HEK293 (cell line): ENCODE measurements around the gene HMMR.

Experiments used
- CTCF ChIA-PET: fragments of 350-600 bp; formaldehyde crosslinking; extraction: SDS; loops from one replicate; lab custom pipeline; 2021; ENCODE audit warnings: antibody characterized with exemption; lab: Yijun Ruan, JAX
- POLR2A ChIA-PET: fragments of 300-600 bp; formaldehyde crosslinking; extraction: SDS; loops from one replicate; lab custom pipeline; 2020; ENCODE audit warnings: antibody characterized with exemption, inconsistent platforms; lab: Yijun Ruan, JAX
- H3K27ac ChIP-seq: fragments of 200-500 bp; sonication (Bioruptor generic); 2 replicates; pipeline ENCODE4 v1.5.1; 2014; ENCODE audit warnings: low read depth, low read length, control low read depth, inconsistent platforms; ENCODE audit errors: extremely low read depth
- H3K36me3 ChIP-seq, 2 experiments: fragments of 200-500 bp in 1 of 2; sonication (Bioruptor generic) in 1 of 2; 1 replicate in 1 of 2; 2 replicates in 1 of 2; pipeline ENCODE4 v1.5.1; 2014 to 2017; ENCODE audit warnings: inconsistent platforms in 2 of 2, low read length in 2 of 2; ENCODE audit not compliant: control insufficient read depth in 2 of 2, insufficient read depth in 1 of 2
- H3K4me1 ChIP-seq: fragments of 200-500 bp; sonication (Bioruptor generic); 2 replicates; pipeline ENCODE4 v1.5.1; 2014; ENCODE audit warnings: mild to moderate bottlenecking, low read length, inconsistent platforms; ENCODE audit not compliant: control insufficient read depth, insufficient read depth
- H3K4me3 ChIP-seq: 2 replicates; pipeline ENCODE4 v1.5.1; 2011; ENCODE audit warnings: low read depth, mild to moderate bottlenecking, control low read depth, low read length, moderate library complexity
- H3K9me3 ChIP-seq: fragments of 200-500 bp; sonication (Bioruptor generic); 2 replicates; pipeline ENCODE4 v1.5.1; 2014; ENCODE audit warnings: low read depth, low read length, inconsistent platforms; ENCODE audit not compliant: control insufficient read depth, insufficient read depth
- INSM2 ChIP-seq: fragments of 450-650 bp; formaldehyde crosslinking; IDR thresholded peaks from 2 replicates; pipeline ENCODE4 v1.5.1; 2016; ENCODE audit warnings: missing biosample characterization, missing genetic modification characterization
- ZBTB17 ChIP-seq: fragments of 450-650 bp; formaldehyde crosslinking; IDR thresholded peaks from 2 replicates; pipeline ENCODE4 v1.5.1; 2016; ENCODE audit warnings: missing biosample characterization, missing genetic modification characterization
- ZNF140 ChIP-seq: fragments of 450-650 bp; formaldehyde crosslinking; IDR thresholded peaks from 2 replicates; pipeline ENCODE4 v1.5.1; 2016; ENCODE audit warnings: missing biosample characterization, missing genetic modification characterization
- ZNF23 ChIP-seq: fragments of 450-650 bp; formaldehyde crosslinking; IDR thresholded peaks from 2 replicates; pipeline ENCODE4 v1.5.1; 2016; ENCODE audit warnings: missing biosample characterization, missing genetic modification characterization, borderline replicate concordance
- ZNF48 ChIP-seq: fragments of 450-650 bp; formaldehyde crosslinking; IDR thresholded peaks from 2 replicates; pipeline ENCODE4 v1.5.1; 2016; ENCODE audit warnings: missing biosample characterization, missing genetic modification characterization
- ZNF514 ChIP-seq: fragments of 450-650 bp; formaldehyde crosslinking; IDR thresholded peaks from 2 replicates; pipeline ENCODE4 v1.5.1; 2016; ENCODE audit warnings: missing biosample characterization, missing genetic modification characterization
- ZNF610 ChIP-seq: fragments of 450-650 bp; formaldehyde crosslinking; IDR thresholded peaks from 2 replicates; pipeline ENCODE4 v1.5.1; 2016; ENCODE audit warnings: missing biosample characterization, missing genetic modification characterization, borderline replicate concordance
- ZNF624 ChIP-seq: fragments of 450-650 bp; formaldehyde crosslinking; IDR thresholded peaks from 2 replicates; pipeline ENCODE4 v1.5.1; 2017; ENCODE audit warnings: missing biosample characterization, missing genetic modification characterization
- ZNF76 ChIP-seq: fragments of 450-650 bp; formaldehyde crosslinking; IDR thresholded peaks from 2 replicates; pipeline ENCODE4; 2016; ENCODE audit warnings: low read depth, missing biosample characterization, missing genetic modification characterization, borderline replicate concordance
- ZNF785 ChIP-seq: fragments of 450-650 bp; formaldehyde crosslinking; IDR thresholded peaks from 2 replicates; pipeline ENCODE4 v1.5.1; 2016; ENCODE audit warnings: missing biosample characterization, missing genetic modification characterization
- TF ChIP-seq, protein P1 (sequence below): fragments of 450-650 bp; formaldehyde crosslinking; IDR thresholded peaks from 2 replicates; pipeline ENCODE4 v1.5.1; 2016; ENCODE audit warnings: missing biosample characterization, missing genetic modification characterization, borderline replicate concordance
- TF ChIP-seq, protein P2 (sequence below): fragments of 450-650 bp; formaldehyde crosslinking; IDR thresholded peaks from 2 replicates; pipeline ENCODE4 v1.5.1; 2016; ENCODE audit warnings: missing biosample characterization, missing genetic modification characterization
- TF ChIP-seq, protein P3 (sequence below): sonication (generic); formaldehyde crosslinking; IDR thresholded peaks from 2 replicates; pipeline ENCODE4 v1.8.1; 2022; ENCODE audit warnings: mild to moderate bottlenecking, moderate library complexity, missing genetic modification reagents

Gene HMMR

DNA sequence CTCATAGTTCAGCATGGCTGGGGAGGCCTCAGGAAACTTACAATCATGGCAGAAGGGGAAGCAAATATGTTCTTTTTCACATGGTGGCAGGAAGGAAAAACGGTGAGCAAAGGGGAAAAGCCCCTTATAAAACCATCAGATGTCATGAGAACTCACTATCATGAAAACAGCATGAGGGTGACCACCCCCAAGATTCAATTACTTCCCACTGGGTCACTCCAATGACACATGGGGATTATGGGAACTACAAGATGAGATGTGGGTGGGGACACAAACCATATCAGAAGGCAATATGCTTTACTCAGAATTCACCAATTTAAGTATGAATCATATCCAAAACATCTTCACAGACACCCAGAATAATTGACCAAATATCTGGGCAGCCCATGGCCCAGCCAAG lies 64.7 kb downstream of the HMMR start:
- POLR2A ChIA-PET, result no interaction called here
- CTCF ChIA-PET, result no interaction called here

DNA sequence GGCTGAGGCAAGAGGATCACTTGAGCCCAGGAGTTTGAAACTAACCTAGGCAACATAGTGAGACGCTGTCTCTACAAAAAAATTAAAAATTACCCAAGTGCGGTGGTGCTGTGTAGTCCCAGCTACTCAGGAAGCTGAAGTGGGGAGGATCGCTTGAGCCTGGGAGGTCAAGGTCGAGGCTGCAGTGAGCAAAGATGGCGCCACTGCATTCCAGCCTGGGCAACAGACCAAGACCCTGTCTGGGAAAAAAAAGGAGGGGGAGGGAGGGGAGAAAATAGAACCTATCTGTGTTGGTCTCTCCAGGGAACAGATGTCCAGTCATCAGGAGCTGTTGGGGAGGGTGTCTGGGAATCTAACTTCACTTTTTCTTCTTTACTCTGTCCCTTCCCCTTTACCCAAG lies 69.3 kb downstream of the HMMR start:
- POLR2A ChIA-PET, result no interaction called here
- Histone ChIP-seq H3K27ac (no peak overlapping the region), H3K4me3 (no peak overlapping the region), H3K9me3 (no peaks in the 10 kb centered on the region), H3K36me3 (no peaks in the 10 kb centered on the region), H3K4me1 (peaks cover 13% of the 10 kb centered on the region)
- TF ChIP-seq, protein P1, sequence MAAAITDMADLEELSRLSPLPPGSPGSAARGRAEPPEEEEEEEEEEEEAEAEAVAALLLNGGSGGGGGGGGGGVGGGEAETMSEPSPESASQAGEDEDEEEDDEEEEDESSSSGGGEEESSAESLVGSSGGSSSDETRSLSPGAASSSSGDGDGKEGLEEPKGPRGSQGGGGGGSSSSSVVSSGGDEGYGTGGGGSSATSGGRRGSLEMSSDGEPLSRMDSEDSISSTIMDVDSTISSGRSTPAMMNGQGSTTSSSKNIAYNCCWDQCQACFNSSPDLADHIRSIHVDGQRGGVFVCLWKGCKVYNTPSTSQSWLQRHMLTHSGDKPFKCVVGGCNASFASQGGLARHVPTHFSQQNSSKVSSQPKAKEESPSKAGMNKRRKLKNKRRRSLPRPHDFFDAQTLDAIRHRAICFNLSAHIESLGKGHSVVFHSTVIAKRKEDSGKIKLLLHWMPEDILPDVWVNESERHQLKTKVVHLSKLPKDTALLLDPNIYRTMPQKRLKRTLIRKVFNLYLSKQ (tag by site-specific recombination), result no peak
- TF ChIP-seq, protein P2, sequence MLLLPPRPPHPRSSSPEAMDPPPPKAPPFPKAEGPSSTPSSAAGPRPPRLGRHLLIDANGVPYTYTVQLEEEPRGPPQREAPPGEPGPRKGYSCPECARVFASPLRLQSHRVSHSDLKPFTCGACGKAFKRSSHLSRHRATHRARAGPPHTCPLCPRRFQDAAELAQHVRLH (tag by site-specific recombination), result no peak
- CTCF ChIA-PET, result interaction anchor here (0.7 kb wide), 1 partner anchor 31 kb away, joined by 4 read pairs; no protein-coding TSS in a partner anchor

More for the DNA sequence above, 64.7 kb downstream of the HMMR start:
- no peak overlapping the region for H3K4me3 ChIP-seq
- peaks cover 4 to 8% of the 10 kb centered on the region in 2 experiments; a peak in 2 of 3 replicates for H3K36me3 ChIP-seq
- no peaks in the 10 kb centered on the region for H3K9me3 ChIP-seq
- H3K27ac ChIP-seq, result no peak overlapping the region
- no peaks in the 10 kb centered on the region for H3K4me1 ChIP-seq
- TF ChIP-seq ZNF785 (tag by site-specific recombination), result no peak
- TF ChIP-seq ZNF76 (tag by site-specific recombination), result no peak
- no peak for TF ChIP-seq INSM2 (tag by site-specific recombination)
- TF ChIP-seq, protein P3, sequence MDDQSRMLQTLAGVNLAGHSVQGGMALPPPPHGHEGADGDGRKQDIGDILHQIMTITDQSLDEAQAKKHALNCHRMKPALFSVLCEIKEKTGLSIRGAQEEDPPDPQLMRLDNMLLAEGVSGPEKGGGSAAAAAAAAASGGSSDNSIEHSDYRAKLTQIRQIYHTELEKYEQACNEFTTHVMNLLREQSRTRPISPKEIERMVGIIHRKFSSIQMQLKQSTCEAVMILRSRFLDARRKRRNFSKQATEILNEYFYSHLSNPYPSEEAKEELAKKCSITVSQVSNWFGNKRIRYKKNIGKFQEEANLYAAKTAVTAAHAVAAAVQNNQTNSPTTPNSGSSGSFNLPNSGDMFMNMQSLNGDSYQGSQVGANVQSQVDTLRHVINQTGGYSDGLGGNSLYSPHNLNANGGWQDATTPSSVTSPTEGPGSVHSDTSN (CRISPR knock-in tag), result no peak
- no peak for TF ChIP-seq ZNF610 (tag by site-specific recombination)
- no peak for TF ChIP-seq ZNF514

- POLR2A ChIA-PET, result no interaction called here
- CTCF ChIA-PET, result no interaction called here
- Histone ChIP-seq H3K4me3 (no peak overlapping the region), H3K9me3 (no peaks in the 10 kb centered on the region), H3K27ac (no peak overlapping the region), H3K4me1 (peaks cover 13% of the 10 kb centered on the region), H3K36me3 (no peaks in the 10 kb centered on the region)
- TF ChIP-seq ZNF48 (tag by site-specific recombination) (no peak), ZNF140 (tag by site-specific recombination) (no peak), ZBTB17 (tag by site-specific recombination) (no peak), ZNF23 (tag by site-specific recombination) (no peak), ZNF624 (no peak)
Measured at GRCh38 chr5:163531272-163531671, 70.8 kb downstream of the HMMR start.
